ENCODE measurements around the gene CCDC12. TPM values are rescaled to one million over a fixed set of nuclear protein-coding genes. Genes with fewer than 3 reads are reported as not detected.

Gene CCDC12
- total RNA-seq, 1 donor from 2014 or later: 17.9 TPM

DNA sequence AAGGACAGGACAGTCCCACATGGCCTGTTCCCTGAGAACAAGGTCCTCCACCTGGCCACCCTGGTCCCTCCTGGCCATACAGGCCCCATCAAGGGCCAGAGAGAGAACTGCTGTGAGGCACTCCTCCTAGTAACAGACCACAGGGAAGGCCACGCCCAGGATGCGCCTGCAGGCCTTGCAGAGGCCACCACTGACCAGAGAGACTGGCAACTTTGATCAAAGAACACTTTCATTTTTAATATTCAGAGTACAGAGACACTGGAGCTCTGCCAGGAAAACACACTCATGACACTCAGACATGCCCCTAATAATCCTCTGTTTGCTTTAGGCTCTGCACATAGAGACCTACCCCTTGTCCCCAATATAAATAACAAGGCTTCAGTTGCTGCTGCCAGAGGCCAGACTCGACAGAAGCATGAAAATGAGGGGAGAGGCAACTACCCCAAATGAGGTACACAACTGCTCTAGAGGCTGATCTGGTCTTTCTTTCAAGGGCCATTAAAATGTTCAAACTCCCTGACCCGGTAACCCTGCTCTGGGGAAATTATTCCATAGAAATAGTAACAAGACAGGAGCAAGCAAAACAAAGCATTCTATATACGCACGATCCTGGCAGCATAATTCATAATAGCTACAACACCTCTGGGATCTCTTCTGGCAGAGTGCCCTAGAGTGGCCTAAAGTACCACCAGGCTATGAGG, 44.8 kb downstream of the CCDC12 start:
- Mint-ChIP-seq H3K27me3 (ENCODE audit: insufficient read depth, low read depth) (no peaks in the 10 kb centered on the region), H3K4me3 (no peak overlapping the region), H3K36me3 (peaks cover 23% of the 10 kb centered on the region), H3K9me3 (no peaks in the 10 kb centered on the region), H3K4me1 (peaks cover 27% of the 10 kb centered on the region), H3K27ac (peak overlapping the region; percentile 83)
- peaks cover 60% of the 10 kb centered on the region for H4K20me1 ChIP-seq (ENCODE audit: low read depth)
- DNase-seq (ENCODE audit: low spot score): no peak
- no peak overlapping the region for H3K9ac ChIP-seq
- TF ChIP-seq EZH2phosphoT487 (IDR thresholded peaks at IDR 0.05) (no peak), EZH2 (IDR thresholded peaks at IDR 0.05) (no peak)
- TF ChIP-seq, protein P1, sequence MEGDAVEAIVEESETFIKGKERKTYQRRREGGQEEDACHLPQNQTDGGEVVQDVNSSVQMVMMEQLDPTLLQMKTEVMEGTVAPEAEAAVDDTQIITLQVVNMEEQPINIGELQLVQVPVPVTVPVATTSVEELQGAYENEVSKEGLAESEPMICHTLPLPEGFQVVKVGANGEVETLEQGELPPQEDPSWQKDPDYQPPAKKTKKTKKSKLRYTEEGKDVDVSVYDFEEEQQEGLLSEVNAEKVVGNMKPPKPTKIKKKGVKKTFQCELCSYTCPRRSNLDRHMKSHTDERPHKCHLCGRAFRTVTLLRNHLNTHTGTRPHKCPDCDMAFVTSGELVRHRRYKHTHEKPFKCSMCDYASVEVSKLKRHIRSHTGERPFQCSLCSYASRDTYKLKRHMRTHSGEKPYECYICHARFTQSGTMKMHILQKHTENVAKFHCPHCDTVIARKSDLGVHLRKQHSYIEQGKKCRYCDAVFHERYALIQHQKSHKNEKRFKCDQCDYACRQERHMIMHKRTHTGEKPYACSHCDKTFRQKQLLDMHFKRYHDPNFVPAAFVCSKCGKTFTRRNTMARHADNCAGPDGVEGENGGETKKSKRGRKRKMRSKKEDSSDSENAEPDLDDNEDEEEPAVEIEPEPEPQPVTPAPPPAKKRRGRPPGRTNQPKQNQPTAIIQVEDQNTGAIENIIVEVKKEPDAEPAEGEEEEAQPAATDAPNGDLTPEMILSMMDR (IDR thresholded peaks at IDR 0.05): no peak
- peaks cover 7% of the 10 kb centered on the region for H3K4me1 ChIP-seq
- no peaks in the 10 kb centered on the region for H3K36me3 ChIP-seq
- H3K4me2 ChIP-seq: no peak overlapping the region
- no peaks in the 10 kb centered on the region for H3K27me3 ChIP-seq
- H3F3A ChIP-seq (ENCODE audit: low read depth): no peaks in the 10 kb centered on the region
- no peak overlapping the region for H3K27ac ChIP-seq
- H2AFZ ChIP-seq (replicated peaks): no peak overlapping the region
- no peak overlapping the region for H3K4me3 ChIP-seq
- no peaks in the 10 kb centered on the region for H3K9me3 ChIP-seq (ENCODE audit: low read depth)
- peaks cover 70% of the 10 kb centered on the region for H3K79me2 ChIP-seq (ENCODE audit: low read depth)

DNA sequence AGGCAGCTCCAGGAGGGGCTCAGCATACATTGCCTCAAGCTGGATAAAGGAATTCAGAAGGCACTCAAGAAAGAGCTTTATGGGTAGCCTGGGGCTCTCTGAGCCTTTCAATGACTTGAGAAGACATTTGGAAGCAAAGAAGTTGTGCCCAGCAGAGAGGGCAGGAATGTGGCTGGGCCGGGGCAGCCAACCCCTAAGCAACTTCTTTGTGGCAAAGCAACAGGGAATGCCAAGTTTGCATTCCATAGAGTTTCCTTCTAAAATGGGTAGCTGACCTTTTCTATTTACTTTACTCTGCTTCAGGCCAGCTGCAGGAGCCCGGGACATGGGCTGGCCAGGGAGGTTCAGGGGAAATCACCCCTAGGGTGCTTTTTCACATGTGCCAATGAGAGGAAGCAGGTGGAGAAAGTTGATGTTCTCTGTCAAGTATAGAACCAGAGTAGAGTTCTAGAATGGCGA, 45.6 kb downstream of the CCDC12 start:
- H3K36me3 ChIP-seq: no peaks in the 10 kb centered on the region
- peaks cover 18% of the 10 kb centered on the region for H3K36me3 Mint-ChIP-seq
- H3K27me3 ChIP-seq: no peaks in the 10 kb centered on the region
- H3K27ac Mint-ChIP-seq: peak overlapping the region; percentile 83
- H3K9ac ChIP-seq: no peak overlapping the region
- H3K4me3 ChIP-seq: no peak overlapping the region
- no peaks in the 10 kb centered on the region for H3K9me3 Mint-ChIP-seq
- H2AFZ ChIP-seq (replicated peaks): no peak overlapping the region
- H3K4me1 Mint-ChIP-seq: peaks cover 21% of the 10 kb centered on the region
- H4K20me1 ChIP-seq (ENCODE audit: low read depth): peaks cover 54% of the 10 kb centered on the region
- no peaks in the 10 kb centered on the region for H3K27me3 Mint-ChIP-seq (ENCODE audit: insufficient read depth, low read depth)
- peaks cover 7% of the 10 kb centered on the region for H3K4me1 ChIP-seq
- H3K4me3 Mint-ChIP-seq: no peak overlapping the region
- peaks cover 70% of the 10 kb centered on the region for H3K79me2 ChIP-seq (ENCODE audit: low read depth)
- no peak overlapping the region for H3K27ac ChIP-seq
- no peak for DNase-seq (ENCODE audit: low spot score)
- H3F3A ChIP-seq (ENCODE audit: low read depth): no peaks in the 10 kb centered on the region
- TF ChIP-seq, protein P1 (IDR thresholded peaks at IDR 0.05): no peak
- TF ChIP-seq EZH2phosphoT487 (IDR thresholded peaks at IDR 0.05): no peak
- no peak for TF ChIP-seq EZH2 (IDR thresholded peaks at IDR 0.05)
- no peaks in the 10 kb centered on the region for H3K9me3 ChIP-seq (ENCODE audit: low read depth)
- H3K4me2 ChIP-seq: no peak overlapping the region

DNA sequence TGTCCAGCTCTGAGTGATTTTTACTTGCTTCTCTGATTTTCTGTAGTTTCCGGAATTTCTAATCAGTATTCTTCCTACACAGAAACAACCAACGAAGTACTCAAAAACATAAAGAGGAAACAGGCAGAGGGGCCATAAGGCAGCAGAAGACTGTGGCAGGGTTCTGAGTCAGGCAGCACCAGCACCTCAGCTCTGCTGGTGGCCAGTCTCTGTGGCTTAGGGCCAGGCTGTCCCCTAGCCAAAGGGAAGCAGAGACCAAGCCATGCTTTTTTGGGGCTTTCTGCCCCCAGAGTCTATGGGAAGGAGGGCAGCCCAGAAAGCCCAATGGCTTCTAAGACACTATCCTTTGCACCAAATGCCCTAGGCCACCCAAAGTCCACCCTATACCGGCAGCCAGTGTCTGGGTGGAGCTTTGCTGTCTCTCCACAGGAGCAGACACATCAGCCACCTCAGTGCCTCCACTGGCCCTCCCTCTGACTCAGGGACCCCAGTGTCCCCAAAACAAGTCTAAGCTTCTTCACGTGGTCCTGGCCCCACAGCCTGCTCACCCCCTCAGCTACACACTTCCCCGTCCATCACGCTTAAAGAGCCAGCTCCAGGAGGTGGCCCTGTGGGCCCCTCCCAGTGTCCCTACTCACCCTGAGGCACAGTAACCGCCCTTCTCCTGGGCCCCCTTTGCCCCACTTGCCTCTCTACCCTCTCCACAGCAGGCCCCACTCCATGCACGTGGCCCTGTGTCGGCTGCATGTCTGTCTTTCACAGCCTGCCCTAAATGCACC, 46.2 kb downstream of the CCDC12 start:
- no peak overlapping the region for H2AFZ ChIP-seq (replicated peaks)
- H3K36me3 ChIP-seq: no peaks in the 10 kb centered on the region
- H3K27ac ChIP-seq: no peak overlapping the region
- H3K4me1 ChIP-seq: peaks cover 7% of the 10 kb centered on the region
- peaks cover 70% of the 10 kb centered on the region for H3K79me2 ChIP-seq (ENCODE audit: low read depth)
- no peak overlapping the region for H3K9ac ChIP-seq
- Mint-ChIP-seq H3K4me1 (peaks cover 14% of the 10 kb centered on the region), H3K27ac (peak overlapping the region; percentile 46), H3K9me3 (no peaks in the 10 kb centered on the region), H3K4me3 (no peak overlapping the region), H3K36me3 (peaks cover 18% of the 10 kb centered on the region), H3K27me3 (ENCODE audit: insufficient read depth, low read depth) (no peaks in the 10 kb centered on the region)
- no peak overlapping the region for H3K4me2 ChIP-seq
- H4K20me1 ChIP-seq (ENCODE audit: low read depth): peaks cover 53% of the 10 kb centered on the region
- no peak for DNase-seq (ENCODE audit: low spot score)
- no peaks in the 10 kb centered on the region for H3K27me3 ChIP-seq
- H3K4me3 ChIP-seq: no peak overlapping the region
- no peaks in the 10 kb centered on the region for H3K9me3 ChIP-seq (ENCODE audit: low read depth)
- TF ChIP-seq, protein P1 (IDR thresholded peaks at IDR 0.05): no peak
- no peak for TF ChIP-seq EZH2 (IDR thresholded peaks at IDR 0.05)
- TF ChIP-seq EZH2phosphoT487 (IDR thresholded peaks at IDR 0.05): no peak
- H3F3A ChIP-seq (ENCODE audit: low read depth): no peaks in the 10 kb centered on the region
